Measurements from ENCODE around the gene SPTBN1. TPM values are rescaled to one million over a fixed set of nuclear protein-coding genes. Genes with fewer than 3 reads are reported as not detected.

SPTBN1 gene
- total and polyA plus RNA-seq, 2 of the 4 experiments (the other 2 are of a cell fraction): 49.1 to 241 TPM

DNA sequence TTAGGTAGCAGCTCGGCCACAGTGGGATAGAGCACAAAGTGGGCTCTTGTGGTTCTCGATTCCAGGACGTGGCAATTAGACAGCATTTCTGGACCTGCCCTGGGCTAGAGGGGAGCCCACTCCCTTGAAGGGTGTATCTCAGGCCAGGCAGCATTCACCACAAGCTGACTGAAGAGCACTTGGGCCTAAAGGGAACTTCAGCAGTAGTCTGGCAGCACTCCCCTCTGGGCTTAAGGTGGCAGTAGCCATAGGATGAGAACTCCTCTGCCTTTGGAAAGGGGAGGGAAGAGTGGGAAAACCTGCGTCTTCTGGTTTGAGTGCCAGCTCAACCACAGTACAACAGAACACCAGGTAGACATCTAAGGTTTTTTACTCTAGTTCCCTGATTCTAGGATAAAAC, 239.3 kb downstream of the SPTBN1 start:
- ChIA-PET CTCF (interaction anchor here (1.4 to 1.5 kb wide), 2 partner anchors 9 to 519 kb away, joined by 3 to 4 read pairs; no protein-coding TSS in a partner anchor), POLR2A (ENCODE audit: unreplicated experiment) (no interaction called here)
- no peak overlapping the region for H2BK120ac ChIP-seq (ENCODE audit: low read depth, low read length)
- H2BK20ac ChIP-seq (ENCODE audit: low read depth, low read length): no peak overlapping the region
- no peak overlapping the region for H3K9ac ChIP-seq (ENCODE audit: low read depth, low read length)
- no peak overlapping the region for H3K23ac ChIP-seq (ENCODE audit: low read depth, low read length)
- dilution Hi-C loops (cut with HindIII; ENCODE audit: low sequenced_read_pairs, unreplicated experiment): no loop called here
- no peak overlapping the region for H3K4me2 ChIP-seq (ENCODE audit: low read depth, low read length)
- H3K79me1 ChIP-seq (ENCODE audit: low read depth in 1 of 2, low read length in 2 of 2): no peaks in the 10 kb centered on the region
- no peaks in the 10 kb centered on the region for H3K36me3 ChIP-seq (ENCODE audit: control insufficient read depth, insufficient read depth, low read length)
- no peak overlapping the region for H2AK9ac ChIP-seq (replicated peaks; ENCODE audit: low read depth, low read length, poor library complexity)
- H3K56ac ChIP-seq (ENCODE audit: extremely low read depth, insufficient read depth, low read length): no peak overlapping the region
- 80% methylated on average over 1 of the region's 4 CpGs; no CpG with 5 or more reads in 1 of the 2 experiments for WGBS, 2 experiments (ENCODE audit: extremely low coverage in 2 of 2, insufficient read length in 1 of 2)
- H3K4me3 ChIP-seq (ENCODE audit: insufficient read depth, low read depth, low read length): no peak overlapping the region
- H2AFZ ChIP-seq (replicated peaks; ENCODE audit: low read length, poor library complexity): no peak overlapping the region
- no peaks in the 10 kb centered on the region for H3K4me1 ChIP-seq (ENCODE audit: control insufficient read depth, insufficient read depth, low read length)
- H2BK5ac ChIP-seq (ENCODE audit: low read depth, low read length, poor library complexity, severe bottlenecking): no peak overlapping the region
- no peak overlapping the region for H2AK5ac ChIP-seq (ENCODE audit: low read depth, low read length)
- H2BK15ac ChIP-seq (ENCODE audit: low read depth, low read length): no peak overlapping the region
- intact Hi-C loops (cut with micrococcal nuclease): no loop called here
- BruUV-seq (replicated peaks): no TSS peak
- H3K9me3 ChIP-seq (ENCODE audit: control insufficient read depth, insufficient read depth, low read length): no peaks in the 10 kb centered on the region
- DNase-seq (no peak), ATAC-seq (ENCODE audit: low read depth) (no peak)
- H4K5ac ChIP-seq (ENCODE audit: low read depth, low read length): no peak overlapping the region
- TF ChIP-seq CEBPB (IDR thresholded peaks at IDR 0.05; ENCODE audit: low read depth, low read length): no peak
- no peak for TF ChIP-seq BHLHE40 (IDR thresholded peaks at IDR 0.05; ENCODE audit: low read depth, low read length)
- TF ChIP-seq RCOR1 (IDR thresholded peaks at IDR 0.05; ENCODE audit: insufficient replicate concordance, low read length): no peak
- TF ChIP-seq NFE2L2 (IDR thresholded peaks at IDR 0.05; ENCODE audit: low read depth, low read length): no peak
- TF ChIP-seq CHD1 (IDR thresholded peaks at IDR 0.05; ENCODE audit: low read depth, low read length): no peak
- no peak for TF ChIP-seq USF2 (IDR thresholded peaks at IDR 0.05; ENCODE audit: low read depth, low read length)
- no peak for TF ChIP-seq POLR2A (IDR thresholded peaks at IDR 0.05; ENCODE audit: low read depth, low read length)
- TF ChIP-seq MXI1 (IDR thresholded peaks at IDR 0.05; ENCODE audit: borderline replicate concordance, low read depth, low read length): no peak
- TF ChIP-seq ELK1 (IDR thresholded peaks at IDR 0.05; ENCODE audit: borderline replicate concordance, low read depth, low read length): no peak
- no peak for TF ChIP-seq CTCF (conservative IDR thresholded peaks at IDR 0.05; ENCODE audit: low read depth, low read length)
- no peak for TF ChIP-seq RAD21 (IDR thresholded peaks at IDR 0.05; ENCODE audit: low read length)
- no peak for TF ChIP-seq MAFK (IDR thresholded peaks at IDR 0.05; ENCODE audit: low read depth, low read length)
- TF ChIP-seq MAZ (IDR thresholded peaks at IDR 0.05; ENCODE audit: borderline replicate concordance, low read depth, low read length): no peak
- TF ChIP-seq FOS (IDR thresholded peaks at IDR 0.05; ENCODE audit: low read depth, low read length): no peak
- TF ChIP-seq SMC3 (IDR thresholded peaks at IDR 0.05; ENCODE audit: low read depth, low read length): no peak
- TF ChIP-seq RFX5 (IDR thresholded peaks at IDR 0.05; ENCODE audit: low read depth, low read length): no peak
- no peak overlapping the region; the same call in 1 of the 2 replicates for H3K14ac ChIP-seq (replicated peaks; ENCODE audit: low read depth, low read length)
- no peak overlapping the region for H4K8ac ChIP-seq (ENCODE audit: low read depth in 2 of 2, low read length in 2 of 2)
- H3K9me1 ChIP-seq (ENCODE audit: insufficient read depth, low read length): peaks cover 3% of the 10 kb centered on the region; the same call in 1 of the 2 replicates
- in situ Hi-C loops (cut with MboI; ENCODE audit: low sequenced_read_pairs): no loop called here
- H4K91ac ChIP-seq (ENCODE audit: insufficient read depth, low read depth, low read length): no peak overlapping the region
- H4K20me1 ChIP-seq (ENCODE audit: insufficient read depth, low read length): no peaks in the 10 kb centered on the region
- no peak overlapping the region for H3K27ac ChIP-seq (ENCODE audit: insufficient read depth, low read length)
- H3K4ac ChIP-seq (ENCODE audit: low read depth, low read length): no peak overlapping the region
- H3K18ac ChIP-seq (ENCODE audit: low read depth, low read length): no peak overlapping the region
- 0 out of 2 replicates have a peak, but pooled peaks cover 1% of the 10 kb centered on the region for H3K27me3 ChIP-seq (ENCODE audit: control insufficient read depth, insufficient read depth, low read length)

Data from IMR-90 (cell line).